ENCODE data around the gene LRCH2. TPM values are rescaled to one million over a fixed set of nuclear protein-coding genes. Genes with fewer than 3 reads are reported as not detected.

Gene LRCH2
- total and polyA plus RNA-seq, 2 of the 13 experiments (the other 11 are each of a cell fraction or from before 2014, with no cell fraction given) = not detected

DNA sequence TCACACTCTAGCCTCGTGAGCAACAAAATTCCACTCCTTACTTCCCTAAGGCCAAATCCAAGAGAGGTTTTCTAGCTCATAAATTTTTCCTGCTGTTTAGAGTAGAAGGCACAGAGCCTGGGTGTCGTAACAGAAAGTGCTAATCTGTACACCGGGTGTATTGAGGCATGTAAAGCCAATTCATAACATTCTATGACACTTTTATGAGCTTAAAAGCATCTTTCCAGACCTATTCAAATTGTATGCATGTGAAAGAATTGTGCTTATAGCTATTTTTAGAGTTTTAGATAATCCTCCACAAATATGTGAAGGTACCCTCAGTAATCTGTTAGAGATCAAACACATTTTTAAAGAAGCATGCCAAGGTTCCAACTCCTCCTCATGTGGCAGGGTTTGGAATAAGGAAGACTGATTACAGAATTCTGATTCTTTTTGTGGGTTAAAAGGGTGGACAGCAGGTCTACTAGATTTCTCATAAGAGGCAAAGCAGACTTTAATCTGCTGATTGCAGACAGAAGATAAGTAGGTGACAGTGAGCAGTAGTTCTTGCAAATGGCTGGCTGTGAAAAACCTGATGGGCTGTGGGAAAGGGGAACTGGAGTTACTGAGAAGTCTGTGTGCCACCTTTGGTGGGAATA, 25.5 kb upstream of the LRCH2 start:
- H3K4me2 ChIP-seq (ENCODE audit: low read depth, low read length) = no peak overlapping the region
- FAIRE-seq = no peak
- no peak for ATAC-seq
- H3K9ac ChIP-seq (ENCODE audit: insufficient read depth, low read depth, low read length) = no peak overlapping the region
- ChIA-PET POLR2A (no interaction called here), CTCF (ENCODE audit: low intra/inter-chr PET ratio, low total read pairs) (no interaction called here)
- H3K27me3 ChIP-seq (ENCODE audit: control insufficient read depth in 1 of 2, insufficient read depth in 2 of 2, low read length in 2 of 2) = no peaks in the 10 kb centered on the region
- no peak overlapping the region for H2AFZ ChIP-seq (ENCODE audit: low read length)
- H3K9me3 ChIP-seq (ENCODE audit: low read length) = no peaks in the 10 kb centered on the region
- H3K4me3 ChIP-seq (replicated peaks in 1 of 3; ENCODE audit: insufficient read depth in 1 of 3, low read depth in 2 of 3, low read length in 3 of 3) = no peak overlapping the region
- H3K27ac ChIP-seq (ENCODE audit: extremely low read length, insufficient read depth, low read length) = no peak overlapping the region
- 7% methylated on average over 3 of the region's 3 CpGs for WGBS (ENCODE audit: low lambda C conversion rate)
- in situ Hi-C loops (cut with HindIII; ENCODE audit: extremely low pct_ligation_motif_present, low pct_unique_long_range_greater_than_20kb) = no loop called here
- intact Hi-C loops (cut with micrococcal nuclease; ENCODE audit: unreplicated experiment) = no loop called here
- H3K4me1 ChIP-seq (ENCODE audit: insufficient read depth, low read length) = no peaks in the 10 kb centered on the region
- H3K36me3 ChIP-seq (replicated peaks in 1 of 2; ENCODE audit: control insufficient read depth in 1 of 2, insufficient read depth in 2 of 2, low read length in 2 of 2) = no peaks in the 10 kb centered on the region
- BruUV-seq (replicated peaks) = no TSS peak
- TF ChIP-seq ZNF547 (CRISPR knock-in tag; IDR thresholded peaks at IDR 0.05) (no peak), ZNF235 (CRISPR knock-in tag; IDR thresholded peaks at IDR 0.05; ENCODE audit: borderline replicate concordance) (no peak), PHF20 (CRISPR knock-in tag; IDR thresholded peaks at IDR 0.05) (no peak), ZNF24 (IDR thresholded peaks at IDR 0.05) (no peak)
- TF ChIP-seq, protein P1, sequence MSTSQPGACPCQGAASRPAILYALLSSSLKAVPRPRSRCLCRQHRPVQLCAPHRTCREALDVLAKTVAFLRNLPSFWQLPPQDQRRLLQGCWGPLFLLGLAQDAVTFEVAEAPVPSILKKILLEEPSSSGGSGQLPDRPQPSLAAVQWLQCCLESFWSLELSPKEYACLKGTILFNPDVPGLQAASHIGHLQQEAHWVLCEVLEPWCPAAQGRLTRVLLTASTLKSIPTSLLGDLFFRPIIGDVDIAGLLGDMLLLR (CRISPR knock-in tag; IDR thresholded peaks at IDR 0.05) = no peak
- DNase-seq (ENCODE audit: low spot score) = no peak
- H3K79me2 ChIP-seq (ENCODE audit: insufficient read depth, low read length) = no peaks in the 10 kb centered on the region
- no peaks in the 10 kb centered on the region for H4K20me1 ChIP-seq (ENCODE audit: insufficient read depth, low read length)

DNA sequence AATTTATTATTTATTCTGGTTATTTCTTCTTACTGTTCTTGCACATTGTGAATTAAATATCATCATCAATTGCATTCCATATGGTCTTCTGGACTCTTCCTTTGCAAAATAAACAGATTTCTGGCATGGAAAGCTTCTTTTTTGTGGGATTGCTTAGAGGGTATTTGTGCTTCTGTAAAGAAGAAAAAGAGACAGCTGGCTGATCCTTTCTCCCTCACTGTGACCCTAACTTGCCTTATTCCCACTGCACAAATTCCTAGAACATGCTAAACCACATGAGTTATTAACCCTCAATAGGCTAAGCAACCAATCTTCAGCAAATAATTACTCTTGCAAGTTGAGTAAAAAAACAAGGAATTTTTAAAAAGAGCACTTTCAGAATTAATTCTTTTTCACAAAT, 23.8 kb upstream of the LRCH2 start:
- FAIRE-seq (no peak), DNase-seq (ENCODE audit: low spot score) (no peak), ATAC-seq (no peak)
- Histone ChIP-seq H3K79me2 (ENCODE audit: insufficient read depth, low read length) (no peaks in the 10 kb centered on the region), H3K4me2 (ENCODE audit: low read depth, low read length) (no peak overlapping the region), H2AFZ (ENCODE audit: low read length) (no peak overlapping the region), H3K4me3 (replicated peaks in 1 of 3; ENCODE audit: insufficient read depth in 1 of 3, low read depth in 2 of 3, low read length in 3 of 3) (no peak overlapping the region), H4K20me1 (ENCODE audit: insufficient read depth, low read length) (no peaks in the 10 kb centered on the region), H3K27ac (ENCODE audit: extremely low read length, insufficient read depth, low read length) (no peak overlapping the region), H3K4me1 (ENCODE audit: insufficient read depth, low read length) (no peaks in the 10 kb centered on the region), H3K9me3 (ENCODE audit: low read length) (no peaks in the 10 kb centered on the region), H3K9ac (ENCODE audit: insufficient read depth, low read depth, low read length) (no peak overlapping the region), H3K27me3 (ENCODE audit: control insufficient read depth in 1 of 2, insufficient read depth in 2 of 2, low read length in 2 of 2) (no peaks in the 10 kb centered on the region), H3K36me3 (replicated peaks in 1 of 2; ENCODE audit: control insufficient read depth in 1 of 2, insufficient read depth in 2 of 2, low read length in 2 of 2) (no peaks in the 10 kb centered on the region)
- BruUV-seq (replicated peaks) = no TSS peak
- in situ Hi-C loops (cut with HindIII; ENCODE audit: extremely low pct_ligation_motif_present, low pct_unique_long_range_greater_than_20kb) = no loop called here
- ChIA-PET POLR2A (no interaction called here), CTCF (ENCODE audit: low intra/inter-chr PET ratio, low total read pairs) (no interaction called here)
- intact Hi-C loops (cut with micrococcal nuclease; ENCODE audit: unreplicated experiment) = no loop called here
- TF ChIP-seq EZH2 (conservative IDR thresholded peaks at IDR 0.05; ENCODE audit: low read depth, low read length) (no peak), ZFP1 (CRISPR knock-in tag; IDR thresholded peaks at IDR 0.05) (no peak), HOXA3 (CRISPR knock-in tag; IDR thresholded peaks at IDR 0.05) (no peak), ZNF260 (CRISPR knock-in tag; IDR thresholded peaks at IDR 0.05; ENCODE audit: borderline replicate concordance, low read depth) (no peak), KDM5B (CRISPR knock-in tag; IDR thresholded peaks at IDR 0.05; ENCODE audit: borderline replicate concordance) (no peak), ZBTB38 (CRISPR knock-in tag; IDR thresholded peaks at IDR 0.05) (no peak)
- TF ChIP-seq, protein P2, sequence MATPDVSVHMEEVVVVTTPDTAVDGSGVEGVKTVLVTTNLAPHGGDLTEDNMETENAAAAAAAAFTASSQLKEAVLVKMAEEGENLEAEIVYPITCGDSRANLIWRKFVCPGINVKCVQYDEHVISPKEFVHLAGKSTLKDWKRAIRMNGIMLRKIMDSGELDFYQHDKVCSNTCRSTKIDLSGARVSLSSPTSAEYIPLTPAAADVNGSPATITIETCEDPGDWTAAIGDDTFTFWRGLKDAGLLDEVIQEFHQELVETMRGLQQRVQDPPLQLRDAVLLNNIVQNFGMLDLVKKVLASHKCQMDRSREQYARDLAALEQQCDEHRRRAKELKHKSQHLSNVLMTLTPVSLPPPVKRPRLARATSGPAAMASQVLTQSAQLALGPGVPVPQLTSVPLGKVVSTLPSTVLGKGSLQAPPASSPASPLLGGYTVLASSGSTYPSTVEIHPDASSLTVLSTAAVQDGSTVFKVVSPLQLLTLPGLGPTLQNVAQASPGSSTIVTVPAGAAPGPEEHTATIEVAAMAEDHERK (CRISPR knock-in tag; IDR thresholded peaks at IDR 0.05; ENCODE audit: low read depth) = no peak
- TF ChIP-seq, protein P3, sequence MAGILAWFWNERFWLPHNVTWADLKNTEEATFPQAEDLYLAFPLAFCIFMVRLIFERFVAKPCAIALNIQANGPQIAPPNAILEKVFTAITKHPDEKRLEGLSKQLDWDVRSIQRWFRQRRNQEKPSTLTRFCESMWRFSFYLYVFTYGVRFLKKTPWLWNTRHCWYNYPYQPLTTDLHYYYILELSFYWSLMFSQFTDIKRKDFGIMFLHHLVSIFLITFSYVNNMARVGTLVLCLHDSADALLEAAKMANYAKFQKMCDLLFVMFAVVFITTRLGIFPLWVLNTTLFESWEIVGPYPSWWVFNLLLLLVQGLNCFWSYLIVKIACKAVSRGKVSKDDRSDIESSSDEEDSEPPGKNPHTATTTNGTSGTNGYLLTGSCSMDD (CRISPR knock-in tag; IDR thresholded peaks at IDR 0.05) = no peak
- TF ChIP-seq, protein P4, sequence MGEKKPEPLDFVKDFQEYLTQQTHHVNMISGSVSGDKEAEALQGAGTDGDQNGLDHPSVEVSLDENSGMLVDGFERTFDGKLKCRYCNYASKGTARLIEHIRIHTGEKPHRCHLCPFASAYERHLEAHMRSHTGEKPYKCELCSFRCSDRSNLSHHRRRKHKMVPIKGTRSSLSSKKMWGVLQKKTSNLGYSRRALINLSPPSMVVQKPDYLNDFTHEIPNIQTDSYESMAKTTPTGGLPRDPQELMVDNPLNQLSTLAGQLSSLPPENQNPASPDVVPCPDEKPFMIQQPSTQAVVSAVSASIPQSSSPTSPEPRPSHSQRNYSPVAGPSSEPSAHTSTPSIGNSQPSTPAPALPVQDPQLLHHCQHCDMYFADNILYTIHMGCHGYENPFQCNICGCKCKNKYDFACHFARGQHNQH (CRISPR knock-in tag; IDR thresholded peaks at IDR 0.05) = no peak
- TF ChIP-seq, protein P5, sequence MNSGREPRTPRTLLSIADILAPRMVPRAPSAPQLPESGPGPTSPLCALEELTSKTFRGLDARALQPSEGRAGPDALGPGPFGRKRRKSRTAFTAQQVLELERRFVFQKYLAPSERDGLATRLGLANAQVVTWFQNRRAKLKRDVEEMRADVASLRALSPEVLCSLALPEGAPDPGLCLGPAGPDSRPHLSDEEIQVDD (CRISPR knock-in tag; IDR thresholded peaks at IDR 0.05; ENCODE audit: borderline replicate concordance) = no peak

Measured in HepG2 (cell line).